DOHH2 (cell line): Measurements from ENCODE around the gene BLOC1S1.
A peak's percentile ranks its signal among the peaks of the same experiment; 100 is the strongest.

ENCODE experiments used
- H3F3A ChIP-seq: fragments of 200-600 bp; sonication (generic), shearing (Covaris generic); 2 replicates; pipeline ENCODE4 v1.6.0; 2016; ENCODE audit warnings: antibody characterized with exemption, mild to moderate bottlenecking; ENCODE audit not compliant: control insufficient read depth, insufficient read depth
- H3K27ac ChIP-seq: fragments of 200-600 bp; sonication (generic); 2 replicates; pipeline ENCODE4 v1.5.1; 2014; ENCODE audit warnings: low read depth, mild to moderate bottlenecking, low read length, moderate library complexity
- H3K27me3 ChIP-seq: fragments of 200-600 bp; sonication (generic); 2 replicates; pipeline ENCODE4 v1.6.1; 2014; ENCODE audit warnings: mild to moderate bottlenecking, low read length, mixed read lengths; ENCODE audit not compliant: control insufficient read depth
- H3K36me3 ChIP-seq: fragments of 200-600 bp; sonication (generic); 2 replicates; pipeline ENCODE4 v1.6.1; 2014; ENCODE audit warnings: mild to moderate bottlenecking, low read length, moderate library complexity, mixed read lengths; ENCODE audit not compliant: control insufficient read depth
- H3K4me1 ChIP-seq: fragments of 200-600 bp; sonication (generic); 2 replicates; pipeline ENCODE4 v1.6.1; 2014; ENCODE audit warnings: mild to moderate bottlenecking, low read length, mixed read lengths; ENCODE audit not compliant: control insufficient read depth
- H3K4me2 ChIP-seq: fragments of 200-600 bp; sonication (generic); 2 replicates; pipeline ENCODE4 v1.6.0; 2014; ENCODE audit warnings: mild to moderate bottlenecking, low read length, moderate library complexity
- H3K4me3 ChIP-seq: fragments of 200-600 bp; sonication (generic); 2 replicates; pipeline ENCODE4 v1.5.1; 2014; ENCODE audit warnings: mild to moderate bottlenecking, low read length, mixed read lengths
- H3K79me2 ChIP-seq: fragments of 200-600 bp; sonication (generic); 2 replicates; pipeline ENCODE4 v1.6.1; 2014; ENCODE audit warnings: mild to moderate bottlenecking, low read length, mixed read lengths; ENCODE audit not compliant: control insufficient read depth
- H3K9me2 ChIP-seq: fragments of 200-600 bp; sonication (generic); replicated peaks from 2 replicates; pipeline ENCODE4 v1.6.1; 2014; ENCODE audit warnings: mild to moderate bottlenecking, low read length, mixed read lengths; ENCODE audit not compliant: control insufficient read depth
- H3K9me3 ChIP-seq: fragments of 200-600 bp; sonication (generic); 2 replicates; pipeline ENCODE4 v1.6.1; 2014; ENCODE audit warnings: antibody characterized with exemption, low read length, mixed read lengths; ENCODE audit not compliant: control insufficient read depth, insufficient read depth
- H4K20me1 ChIP-seq: fragments of 200-600 bp; sonication (generic); 2 replicates; pipeline ENCODE4 v1.6.0; 2014; ENCODE audit warnings: low read depth, mild to moderate bottlenecking, antibody characterized with exemption, low read length, moderate library complexity; ENCODE audit not compliant: control insufficient read depth, insufficient read depth
- EZH2phosphoT487 ChIP-seq: fragments of 200-600 bp; sonication (generic); IDR thresholded peaks from 2 replicates; pipeline ENCODE4 v1.6.1; 2017; ENCODE audit warnings: borderline replicate concordance, mild to moderate bottlenecking, antibody characterized with exemption, low read length, moderate library complexity, mixed read lengths
- TF ChIP-seq, protein P1 (sequence below): fragments of 200-600 bp; sonication (generic); IDR thresholded peaks from one replicate; pipeline ENCODE4 v1.5.1; 2014; ENCODE audit warnings: antibody characterized with exemption, mild to moderate bottlenecking, low read depth, low read length; ENCODE audit not compliant: poor library complexity, severe bottlenecking

BLOC1S1 gene

GRCh38 chr12:55712700-55713415 is 3.0 kb upstream of the BLOC1S1 start:
- peaks cover 15% of the 10 kb centered on the region for H3K79me2 ChIP-seq
- no peak overlapping the region for H3K4me3 ChIP-seq
- H4K20me1 ChIP-seq, result no peaks in the 10 kb centered on the region
- no peaks in the 10 kb centered on the region for H3K9me2 ChIP-seq
- H3K36me3 ChIP-seq, result no peaks in the 10 kb centered on the region; the same call in 1 of the 2 replicates
- no peak overlapping the region for H3K27ac ChIP-seq
- H3K9me3 ChIP-seq, result no peaks in the 10 kb centered on the region
- H3K4me2 ChIP-seq, result no peak overlapping the region
- TF ChIP-seq, protein P1, sequence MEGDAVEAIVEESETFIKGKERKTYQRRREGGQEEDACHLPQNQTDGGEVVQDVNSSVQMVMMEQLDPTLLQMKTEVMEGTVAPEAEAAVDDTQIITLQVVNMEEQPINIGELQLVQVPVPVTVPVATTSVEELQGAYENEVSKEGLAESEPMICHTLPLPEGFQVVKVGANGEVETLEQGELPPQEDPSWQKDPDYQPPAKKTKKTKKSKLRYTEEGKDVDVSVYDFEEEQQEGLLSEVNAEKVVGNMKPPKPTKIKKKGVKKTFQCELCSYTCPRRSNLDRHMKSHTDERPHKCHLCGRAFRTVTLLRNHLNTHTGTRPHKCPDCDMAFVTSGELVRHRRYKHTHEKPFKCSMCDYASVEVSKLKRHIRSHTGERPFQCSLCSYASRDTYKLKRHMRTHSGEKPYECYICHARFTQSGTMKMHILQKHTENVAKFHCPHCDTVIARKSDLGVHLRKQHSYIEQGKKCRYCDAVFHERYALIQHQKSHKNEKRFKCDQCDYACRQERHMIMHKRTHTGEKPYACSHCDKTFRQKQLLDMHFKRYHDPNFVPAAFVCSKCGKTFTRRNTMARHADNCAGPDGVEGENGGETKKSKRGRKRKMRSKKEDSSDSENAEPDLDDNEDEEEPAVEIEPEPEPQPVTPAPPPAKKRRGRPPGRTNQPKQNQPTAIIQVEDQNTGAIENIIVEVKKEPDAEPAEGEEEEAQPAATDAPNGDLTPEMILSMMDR, result no peak
- no peak for TF ChIP-seq EZH2phosphoT487
- H3K27me3 ChIP-seq, result peaks cover 38% of the 10 kb centered on the region
- 0 out of 2 replicates have a peak, but pooled peaks cover 3% of the 10 kb centered on the region for H3F3A ChIP-seq
- peaks cover 43% of the 10 kb centered on the region for H3K4me1 ChIP-seq

DNA sequence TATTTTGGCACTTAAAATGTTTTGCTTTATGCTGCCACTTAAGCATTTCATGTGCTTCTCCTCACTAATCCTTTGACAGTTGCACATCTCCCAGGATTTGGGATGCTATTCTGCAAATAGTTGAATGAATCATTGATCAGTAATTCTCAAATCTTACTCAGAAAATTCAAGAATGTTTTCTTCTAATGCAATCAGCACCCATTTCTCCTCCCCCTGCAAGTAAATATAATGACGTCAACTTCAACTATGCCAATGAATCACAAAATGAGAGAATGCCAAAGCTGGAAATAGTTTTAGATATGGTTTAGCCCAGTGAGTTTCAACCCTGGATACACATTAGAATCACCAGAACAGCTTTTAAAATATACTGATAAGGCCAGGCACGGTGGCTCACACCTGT is 2.1 kb upstream of the BLOC1S1 start:
- H3K4me1 ChIP-seq, result peaks cover 43% of the 10 kb centered on the region
- no peaks in the 10 kb centered on the region for H3K9me3 ChIP-seq
- H3K27ac ChIP-seq, result no peak overlapping the region
- TF ChIP-seq, protein P1, result no peak
- no peak for TF ChIP-seq EZH2phosphoT487
- H3K4me3 ChIP-seq, result no peak overlapping the region
- H3K9me2 ChIP-seq, result no peaks in the 10 kb centered on the region
- no peaks in the 10 kb centered on the region for H4K20me1 ChIP-seq
- no peaks in the 10 kb centered on the region; the same call in 1 of the 2 replicates for H3K36me3 ChIP-seq
- no peak overlapping the region for H3K4me2 ChIP-seq
- peaks cover 19% of the 10 kb centered on the region for H3K79me2 ChIP-seq
- H3F3A ChIP-seq, result 0 out of 2 replicates have a peak, but pooled peaks cover 3% of the 10 kb centered on the region
- H3K27me3 ChIP-seq, result peaks cover 29% of the 10 kb centered on the region

GRCh38 chr12:55715169-55715764 is 579 bp upstream of the BLOC1S1 start:
- TF ChIP-seq, protein P1, result no peak
- Histone ChIP-seq H3K27ac (peak overlapping the region; percentile 77; the same call in 1 of the 2 replicates), H3K36me3 (peaks cover 14% of the 10 kb centered on the region; the same call in 1 of the 2 replicates), H3K79me2 (peaks cover 19% of the 10 kb centered on the region), H4K20me1 (no peaks in the 10 kb centered on the region), H3K9me2 (no peaks in the 10 kb centered on the region), H3K9me3 (no peaks in the 10 kb centered on the region), H3K4me1 (peaks cover 37% of the 10 kb centered on the region), H3K4me2 (peak overlapping the region; percentile 89), H3F3A (0 out of 2 replicates have a peak, but pooled peaks cover 3% of the 10 kb centered on the region), H3K4me3 (peak overlapping the region; percentile 92), H3K27me3 (peaks cover 18% of the 10 kb centered on the region)
